ENCODE measurements around the gene AMBRA1.

AMBRA1 gene

DNA sequence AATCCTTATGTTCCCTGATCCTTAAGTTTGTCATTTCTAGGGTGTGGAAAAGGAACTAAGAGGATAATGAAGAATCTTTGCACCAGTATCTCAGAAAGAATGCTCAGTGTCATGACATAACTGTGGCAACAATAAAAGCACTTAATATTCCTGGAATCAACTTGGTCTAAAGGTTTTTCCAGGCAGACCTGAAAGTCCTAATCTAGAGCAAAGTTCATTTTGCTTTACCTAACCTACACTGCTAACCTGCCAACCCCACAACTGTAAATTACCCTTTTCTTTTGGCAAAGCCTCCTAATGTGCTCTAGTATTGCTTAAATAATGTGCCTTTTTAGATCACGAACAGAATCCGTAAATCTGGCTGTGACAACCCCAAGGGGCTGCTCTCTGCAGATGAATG lies 82.5 kb downstream of the AMBRA1 start:
- no peak for DNase-seq (ENCODE audit: low read depth, low spot score)

GRCh38 chr11:46508360-46508759 lies 85.5 kb downstream of the AMBRA1 start:
- no peak for DNase-seq (ENCODE audit: low read depth, low spot score)

GRCh38 chr11:46506483-46506791 lies 87.4 kb downstream of the AMBRA1 start:
- DNase-seq (ENCODE audit: low read depth, low spot score): no peak

DNA sequence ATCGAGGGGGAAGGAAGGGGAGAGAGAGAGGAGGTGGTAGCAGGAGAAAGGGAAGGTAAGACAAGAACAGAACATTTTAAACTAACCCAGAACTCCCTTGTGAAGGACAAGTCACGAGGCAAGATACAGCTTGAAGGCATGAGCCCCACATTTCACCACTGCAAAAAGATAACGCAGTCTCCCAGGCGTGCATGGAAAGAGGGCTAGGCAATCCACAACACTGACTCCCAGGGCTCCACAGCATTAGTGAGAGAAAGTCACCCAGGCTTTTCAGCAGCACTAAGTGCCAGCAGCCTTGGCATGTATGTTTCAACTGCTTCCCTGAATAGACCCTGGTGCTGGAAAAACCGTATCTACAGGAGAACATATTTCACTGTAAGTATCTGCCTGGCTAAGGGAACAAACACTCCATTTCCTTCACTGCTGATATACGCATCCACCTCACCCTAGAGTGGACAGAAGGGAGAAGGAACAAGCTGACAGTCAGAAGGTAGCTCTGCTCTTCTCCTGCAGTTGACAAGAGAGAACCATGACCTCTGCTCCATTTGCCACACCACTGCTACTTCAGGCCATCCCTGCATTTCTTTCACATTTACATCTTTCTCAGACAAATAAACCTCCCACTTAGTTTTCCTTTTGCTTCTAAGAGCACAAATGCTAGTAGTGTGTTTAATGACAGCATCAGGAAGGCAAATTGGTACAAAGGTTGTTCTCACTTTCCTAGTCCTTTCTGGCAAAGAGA lies 87.9 kb downstream of the AMBRA1 start:
- DNase-seq (ENCODE audit: low read depth, low spot score): no peak

- no peak for DNase-seq (ENCODE audit: low read depth, low spot score)
Observed at GRCh38 chr11:46504817-46505613, 88.8 kb downstream of the AMBRA1 start.

DNA sequence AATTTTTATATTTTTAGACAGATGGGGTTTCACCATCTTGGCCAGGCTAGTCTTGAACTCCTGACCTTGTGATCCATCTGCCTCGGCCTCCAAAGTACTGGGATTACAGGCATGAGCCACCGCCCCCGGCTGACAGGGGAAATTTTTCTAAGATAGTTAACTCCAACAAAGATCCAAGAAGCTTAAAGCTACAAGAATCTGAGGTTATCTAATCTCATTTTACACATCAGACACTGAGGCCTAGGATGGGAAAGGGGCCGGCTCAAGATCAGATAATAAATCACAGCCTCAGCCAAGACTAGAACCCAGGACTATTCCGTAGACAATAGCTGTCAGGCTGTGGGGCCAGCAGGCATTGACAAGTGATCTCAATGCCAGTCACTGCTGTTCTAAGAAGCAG lies 94.0 kb downstream of the AMBRA1 start:
- DNase-seq (ENCODE audit: low read depth, low spot score): no peak

DNA sequence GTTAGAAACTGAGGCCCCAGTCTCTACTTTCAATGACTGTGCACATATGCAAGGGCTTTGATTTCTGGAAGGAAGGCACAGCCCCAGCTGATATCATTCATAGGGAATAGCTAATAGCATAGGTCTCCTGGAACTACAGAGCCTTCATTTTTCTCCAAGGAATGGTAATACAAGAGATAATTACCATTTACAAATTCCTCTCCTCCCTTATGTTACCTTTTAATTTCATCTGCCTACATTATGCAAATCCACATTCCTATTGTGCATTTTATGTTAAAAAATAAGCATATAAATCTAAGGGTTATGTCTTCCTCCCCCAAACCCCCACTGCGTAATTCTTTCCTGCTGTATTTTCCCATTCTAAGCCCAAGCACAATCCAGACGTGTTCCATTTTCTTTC lies 94.9 kb downstream of the AMBRA1 start:
- no peak for DNase-seq (ENCODE audit: low read depth, low spot score)

- DNase-seq (ENCODE audit: low read depth, low spot score): no peak
Observed at GRCh38 chr11:46498179-46498578, 95.6 kb downstream of the AMBRA1 start.

GRCh38 chr11:46497498-46497897 lies 96.3 kb downstream of the AMBRA1 start:
- no peak for DNase-seq (ENCODE audit: low read depth, low spot score)

DNA sequence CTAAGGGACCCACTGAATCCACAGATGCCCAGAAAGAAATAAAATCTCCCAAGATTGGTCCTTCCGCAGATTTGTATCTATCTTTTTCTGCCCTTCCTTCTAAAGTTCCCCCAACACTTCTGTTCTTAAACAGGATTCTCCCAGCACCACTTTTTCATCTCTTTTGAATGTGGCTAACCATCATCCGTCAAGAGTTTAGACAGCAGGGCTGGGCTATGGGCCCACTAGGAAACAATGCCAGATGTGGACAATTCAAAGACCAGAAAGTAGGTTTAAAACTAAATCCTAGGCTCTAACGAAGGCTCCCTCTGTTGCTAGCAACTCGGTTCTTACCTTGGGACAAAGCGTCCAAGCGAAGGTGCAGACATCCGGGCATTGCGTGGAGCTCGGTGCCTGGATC lies 100.0 kb downstream of the AMBRA1 start:
- no peak for DNase-seq (ENCODE audit: low read depth, low spot score)

DNA sequence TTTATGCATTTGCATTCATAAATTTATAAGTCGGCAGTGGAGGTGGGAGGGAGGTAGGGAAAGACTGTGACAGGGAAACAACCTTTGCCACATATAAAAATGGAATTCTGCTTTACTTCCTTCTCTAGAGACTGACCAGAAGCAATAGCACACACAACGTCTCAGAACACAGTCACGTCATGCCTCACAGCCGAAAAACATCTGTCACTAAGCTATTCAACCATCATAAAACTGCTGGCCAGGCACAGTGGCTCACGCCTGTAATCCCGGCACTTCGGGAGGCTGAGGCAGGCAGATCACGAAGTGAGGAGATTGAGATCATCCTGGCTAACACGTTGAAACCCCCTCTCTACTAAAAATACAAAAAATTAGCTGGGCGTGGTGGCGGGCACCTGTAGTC lies 101.3 kb downstream of the AMBRA1 start:
- DNase-seq (ENCODE audit: low read depth, low spot score): no peak

DNA sequence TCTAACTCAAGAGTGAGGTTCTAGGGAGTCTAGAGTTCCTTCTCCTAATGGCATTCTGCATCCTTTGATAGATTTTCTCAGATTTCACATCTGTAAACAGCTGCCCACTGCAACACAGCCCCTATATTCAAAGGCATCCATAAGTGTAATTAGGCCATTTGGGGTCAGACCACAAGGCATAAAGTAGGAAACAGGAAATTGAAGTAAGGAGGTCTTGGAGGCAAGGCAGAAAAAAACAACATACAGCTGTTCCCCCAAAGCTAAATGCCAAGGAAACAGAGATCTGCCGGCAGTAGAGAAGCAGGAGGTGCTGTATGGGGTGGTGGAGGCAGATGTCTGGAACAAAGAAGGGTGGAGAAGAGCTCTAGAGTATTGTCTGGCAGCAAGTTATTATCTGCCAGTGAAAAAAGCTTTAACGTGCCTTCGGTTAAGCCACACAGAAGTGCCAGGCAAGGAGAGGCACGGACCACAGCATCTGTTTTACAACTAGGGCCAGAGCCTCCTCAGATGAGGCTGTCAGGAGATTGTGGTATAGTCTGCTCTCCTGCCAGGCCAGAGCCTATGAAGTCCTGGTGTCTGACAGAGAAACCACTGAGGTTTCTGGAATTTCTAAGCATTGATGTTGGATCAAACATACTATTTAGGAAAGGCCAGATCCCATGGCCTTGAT lies 102.0 kb downstream of the AMBRA1 start:
- no peak for DNase-seq (ENCODE audit: low read depth, low spot score)

- DNase-seq (ENCODE audit: low read depth, low spot score): no peak
Observed at GRCh38 chr11:46490666-46491065, 103.2 kb downstream of the AMBRA1 start.

DNA sequence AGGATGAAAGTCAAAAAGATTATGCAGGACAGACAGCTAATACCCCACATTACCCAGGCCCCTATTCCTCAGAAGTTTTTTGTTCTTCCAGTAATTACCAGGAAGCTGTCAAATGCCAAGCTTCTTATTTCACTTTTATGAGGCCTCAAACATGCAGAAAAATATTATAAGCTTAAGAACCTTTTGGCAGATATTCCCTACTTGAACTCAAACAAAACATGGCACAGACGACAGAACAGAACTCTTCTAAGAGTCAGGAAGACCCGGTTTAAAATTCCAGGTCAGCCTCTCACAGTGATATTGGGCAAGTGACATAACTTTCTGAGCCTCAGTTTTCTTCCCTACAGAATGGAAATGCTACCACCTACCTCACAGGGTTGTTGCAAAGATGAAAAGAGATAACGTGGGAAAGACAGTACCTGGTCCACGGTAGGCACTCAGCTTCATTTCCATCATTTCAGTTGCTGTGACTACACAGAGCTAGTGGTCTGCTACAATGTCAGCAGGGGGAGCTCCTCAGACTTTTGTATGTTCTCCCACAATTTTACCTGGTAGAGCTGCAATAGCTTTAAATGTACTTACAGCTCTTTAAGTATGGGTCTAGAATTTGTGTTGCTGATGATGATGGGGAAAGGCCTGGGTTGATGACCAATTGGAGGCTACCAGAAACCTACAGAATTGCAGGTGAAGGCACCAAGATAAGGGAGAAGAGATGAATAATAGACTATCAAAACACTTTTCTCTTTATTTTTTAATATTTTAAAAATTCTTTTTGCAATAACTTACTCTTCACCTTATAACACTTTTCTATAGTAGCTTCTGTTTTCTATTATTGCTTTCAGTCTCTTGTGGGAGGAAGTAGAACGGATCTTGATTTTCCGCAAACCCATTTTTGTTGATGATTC lies 103.9 kb downstream of the AMBRA1 start:
- DNase-seq (ENCODE audit: low read depth, low spot score): peak; percentile 11

DNA sequence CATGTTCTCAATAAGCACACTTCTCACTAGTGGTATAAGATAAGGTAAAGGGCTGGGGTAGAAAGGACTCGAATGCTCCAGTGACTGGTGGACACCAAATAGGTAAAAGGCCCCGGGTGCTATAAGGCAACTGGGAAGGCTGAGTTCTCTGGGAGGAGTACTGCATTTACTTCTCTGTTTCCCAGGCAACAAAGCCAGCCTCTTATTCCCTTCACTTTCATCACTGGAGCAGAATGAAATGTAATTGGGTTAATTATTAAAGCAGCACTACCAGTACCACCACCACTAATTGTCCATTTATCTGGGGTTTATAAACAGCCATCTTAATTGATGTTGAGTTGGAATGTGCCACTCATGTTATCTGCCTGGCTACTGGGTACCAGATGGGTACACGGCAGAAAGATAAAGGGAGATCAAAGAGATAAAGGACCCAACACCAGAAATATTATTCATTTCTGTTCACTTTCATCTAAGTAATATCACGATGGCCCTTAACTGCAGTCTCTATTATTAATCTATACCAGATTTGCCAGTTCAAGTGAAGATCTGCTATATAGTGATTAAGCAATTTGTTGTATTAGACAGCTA lies 107.9 kb downstream of the AMBRA1 start:
- DNase-seq (ENCODE audit: low read depth, low spot score): no peak

GRCh38 chr11:46484101-46484500 lies 109.7 kb downstream of the AMBRA1 start:
- DNase-seq (ENCODE audit: low read depth, low spot score): no peak

GRCh38 chr11:46480909-46481308 lies 112.9 kb downstream of the AMBRA1 start:
- DNase-seq (ENCODE audit: low read depth, low spot score): no peak

DNA sequence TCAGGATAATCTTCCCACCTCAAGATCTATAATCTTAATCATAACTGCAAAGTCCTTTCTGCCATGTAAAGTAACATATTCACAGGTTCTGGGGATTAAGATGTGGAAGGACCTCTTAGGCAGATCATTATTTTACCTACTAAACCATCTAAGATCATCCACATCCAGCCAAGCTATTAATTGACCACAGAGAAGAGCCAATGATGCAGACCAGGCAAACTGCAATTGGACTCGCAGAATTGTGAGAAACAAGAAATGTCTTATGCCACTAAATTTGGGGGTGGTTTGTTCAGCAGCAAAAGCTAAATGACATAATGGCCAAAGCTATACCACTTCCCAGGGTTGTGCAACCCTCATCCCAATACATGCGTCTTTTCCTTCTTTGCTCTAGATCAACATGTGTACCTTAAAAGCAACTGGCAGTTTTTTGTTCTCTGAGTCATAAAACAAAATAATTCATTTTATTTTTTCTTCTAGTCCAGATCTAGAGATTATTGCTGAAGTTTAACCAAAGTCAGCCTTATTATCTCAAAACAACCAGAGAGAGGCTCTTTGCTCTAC lies 113.6 kb downstream of the AMBRA1 start:
- no peak for DNase-seq (ENCODE audit: low read depth, low spot score)

- no peak for DNase-seq (ENCODE audit: low read depth, low spot score)
Observed at GRCh38 chr11:46479601-46480000, 114.2 kb downstream of the AMBRA1 start.

- DNase-seq (ENCODE audit: low read depth, low spot score): no peak
Observed at GRCh38 chr11:46478196-46478595, 115.6 kb downstream of the AMBRA1 start.

DNA sequence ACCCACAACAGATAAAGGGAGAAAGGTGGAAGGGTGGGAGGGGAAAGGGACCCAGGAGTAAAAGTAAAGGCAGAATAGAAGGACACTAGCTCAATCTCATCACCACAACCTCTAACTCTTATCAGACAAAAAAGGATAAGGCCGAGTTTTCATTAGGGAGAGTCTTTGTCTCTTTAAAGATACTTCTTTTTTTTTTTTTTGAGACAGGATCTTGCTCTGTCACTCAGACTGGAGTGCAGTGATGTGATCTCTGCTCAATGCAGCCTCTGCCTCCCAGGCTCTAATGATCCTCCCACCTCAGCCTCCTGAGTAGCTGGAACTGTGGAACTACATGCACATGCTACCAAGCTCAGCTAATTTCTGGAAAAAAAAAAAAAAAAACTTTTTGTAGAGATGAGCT lies 116.7 kb downstream of the AMBRA1 start:
- DNase-seq (ENCODE audit: low read depth, low spot score): no peak

Data from activated CD4-positive, CD25-positive, alpha-beta regulatory T cell treated with anti-CD3 and anti-CD28 coated beads, Interleukin-2, amount 50 U/mL, for 16 hours (primary cell).